Liver (tissue), 9 donors: ENCODE data around the gene ARID5B. TPM values are rescaled to one million over a fixed set of nuclear protein-coding genes. Genes with fewer than 3 reads are reported as not detected.
A peak's percentile ranks its signal among the peaks of the same experiment; 100 is the strongest.

Experiments
- DNase-seq: peaks from one replicate; pipeline ENCODE4 v3.0.0-alpha.2; 2017; ENCODE audit warnings: low spot score
- H3K27ac ChIP-seq, 2 donors: one replicate each; pipeline ENCODE4 v1.7.0; 2013; ENCODE audit warnings: inconsistent platforms in 2 of 2, low read length in 2 of 2, control low read depth in 1 of 2, low read depth in 1 of 2, mild to moderate bottlenecking in 1 of 2
- H3K27me3 ChIP-seq, 4 donors: one replicate each; pipeline versions ENCODE4 v1.6.1 to v1.7.0; 2013; ENCODE audit warnings: low read length in 3 of 4, inconsistent platforms in 1 of 4, mild to moderate bottlenecking in 1 of 4, moderate library complexity in 1 of 4; ENCODE audit not compliant: control insufficient read depth in 4 of 4, insufficient read depth in 4 of 4
- H3K36me3 ChIP-seq, 4 donors: one replicate each; pipeline versions ENCODE4 v1.6.1 to v1.7.0; 2013; ENCODE audit warnings: low read length in 3 of 4, mild to moderate bottlenecking in 3 of 4, low read depth in 1 of 4, moderate library complexity in 1 of 4; ENCODE audit not compliant: control insufficient read depth in 4 of 4, insufficient read depth in 3 of 4
- H3K4me1 ChIP-seq, 4 donors: one replicate each; pipeline versions ENCODE4 v1.6.1 to v1.7.0; 2013; ENCODE audit warnings: low read length in 3 of 4, mild to moderate bottlenecking in 3 of 4, moderate library complexity in 1 of 4; ENCODE audit not compliant: control insufficient read depth in 4 of 4, insufficient read depth in 4 of 4
- H3K4me3 ChIP-seq, 3 donors: one replicate each; pipeline versions ENCODE4 v1.6.1 to v1.7.0; 2013; ENCODE audit warnings: low read length in 3 of 3, control low read depth in 1 of 3, low read depth in 1 of 3, mild to moderate bottlenecking in 1 of 3
- H3K9ac ChIP-seq, 2 donors: one replicate each; pipeline ENCODE4 v1.7.0; 2013; ENCODE audit warnings: low read length in 2 of 2, mild to moderate bottlenecking in 2 of 2, moderate library complexity in 2 of 2, control low read depth in 1 of 2, low read depth in 1 of 2
- H3K9me3 ChIP-seq, 4 donors: one replicate each; pipeline versions ENCODE4 v1.6.1 to v1.7.0; 2013; ENCODE audit warnings: low read length in 3 of 4; ENCODE audit not compliant: control insufficient read depth in 4 of 4
- ATF3 ChIP-seq: IDR thresholded peaks from 2 replicates; pipeline ENCODE4 v1.6.1; 2016; ENCODE audit warnings: antibody characterized with exemption
- CTCF ChIP-seq: fragments of 150-350 bp; IDR thresholded peaks from 2 replicates; pipeline ENCODE4 v1.5.1; 2017; ENCODE audit warnings: improper control_type of control experiment, low read depth, low read length; ENCODE audit not compliant: missing input control
- FOXA1 ChIP-seq: IDR thresholded peaks from 2 replicates; pipeline ENCODE4 v1.6.1; 2016; ENCODE audit warnings: antibody characterized with exemption
- JUND ChIP-seq, 2 donors: IDR thresholded peaks; 2 replicates each; pipeline ENCODE4 v1.6.1; 2016; ENCODE audit warnings: antibody characterized with exemption in 2 of 2
- MAX ChIP-seq: IDR thresholded peaks from 2 replicates; pipeline ENCODE4 v1.6.1; 2016; ENCODE audit warnings: antibody characterized with exemption
- RAD21 ChIP-seq, 2 donors: IDR thresholded peaks; 2 replicates each; pipeline ENCODE4 v1.6.1; 2016; ENCODE audit warnings: antibody characterized with exemption in 2 of 2, mild to moderate bottlenecking in 2 of 2
- RXRA ChIP-seq, 2 donors: IDR thresholded peaks; 2 replicates each; pipeline ENCODE4 v1.6.1; 2017 to 2018; ENCODE audit warnings: antibody characterized with exemption in 2 of 2, mild to moderate bottlenecking in 1 of 2
- TAF1 ChIP-seq: conservative IDR thresholded peaks from 2 replicates; pipeline ENCODE4 v1.6.1; 2016; ENCODE audit warnings: antibody characterized with exemption, mild to moderate bottlenecking
- WGBS: extraction: QIAGEN DNeasy Blood & Tissue Kit; methylation state at CpG from one replicate; pipeline ENCODE4 v1.1.7; 2013; 5-methylcytosine and 5-hydroxymethylcytosine counted together
- polyA plus RNA-seq, 2 donors: library from polyadenylated mRNA; stranded (reverse) in 1 of 2; unstranded in 1 of 2; fragments of 200-250 nt in 1 of 2; fragments of >200 nt in 1 of 2; fragmentation: Nextera tagmentation in 1 of 2; extraction: Ambion mirVana in 1 of 2; gene quantifications; one replicate each; pipeline versions ENCODE4 v1.2.1 to v1.2.3, GENCODE V29; 2013 to 2015
- total RNA-seq, 2 donors: library from RNA; depleted of rRNA; stranded (reverse); fragments of >200 nt; gene quantifications; one replicate each; pipeline ENCODE4 v1.2.3, GENCODE V29; 2014
- TF ChIP-seq, protein P1 (sequence below): IDR thresholded peaks from 2 replicates; pipeline ENCODE4 v1.6.1; 2016; ENCODE audit warnings: antibody characterized with exemption
- donor health status: healthy.
- donor health status: healthy.
- donor health status: healthy.
- donor health status: healthy.
- donor health status: healthy.

Gene ARID5B
- total and polyA plus RNA-seq, 4 donors: 1.3 to 6.4 (median 5.2) TPM

DNA sequence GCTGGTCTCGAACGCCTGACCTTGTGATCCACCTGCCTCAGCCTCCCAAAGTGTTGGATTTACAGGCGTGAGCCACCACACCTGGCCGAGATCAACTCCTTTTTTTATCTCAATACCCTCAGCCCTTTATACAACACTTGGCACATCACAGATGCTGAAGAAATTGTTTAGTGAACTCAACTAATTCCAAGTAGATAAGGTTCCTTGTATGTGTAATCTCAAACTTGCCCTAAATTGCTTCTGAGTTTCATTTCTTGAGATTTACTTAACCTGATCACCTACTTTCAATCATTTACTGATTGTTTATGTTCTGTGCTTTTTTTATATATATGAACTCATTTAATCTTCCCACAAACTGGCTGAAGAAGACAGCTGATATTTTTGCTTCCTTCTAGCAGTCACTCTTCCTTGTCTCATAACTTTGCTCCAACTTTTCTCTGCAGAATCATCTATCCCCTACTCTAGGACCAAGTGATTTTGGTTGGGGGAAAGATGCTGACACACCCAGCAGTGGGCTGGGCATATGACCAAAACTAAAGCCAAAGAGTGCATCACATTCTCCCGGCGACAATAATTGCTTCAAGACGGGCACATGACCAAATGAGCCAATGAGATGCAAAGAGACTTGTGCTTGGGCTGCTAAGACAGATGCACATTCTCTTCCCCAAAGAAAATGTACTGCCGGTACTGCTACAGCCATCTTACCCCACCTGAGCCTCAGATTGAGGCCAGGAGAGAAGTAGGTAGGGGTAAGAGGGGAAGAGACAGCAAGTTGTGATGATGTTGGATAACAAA lies 40.3 kb upstream of the ARID5B start:
- no peaks in the 10 kb centered on the region for H3K9me3 ChIP-seq
- 86% methylated on average over 8 of the region's 8 CpGs for WGBS
- TF ChIP-seq JUND (IDR thresholded peaks at IDR 0.05) (no peak), ATF3 (no peak), FOXA1 (no peak), CTCF (no peak), RAD21 (IDR thresholded peaks at IDR 0.05) (no peak), TAF1 (no peak), MAX (no peak)
- TF ChIP-seq, protein P1, sequence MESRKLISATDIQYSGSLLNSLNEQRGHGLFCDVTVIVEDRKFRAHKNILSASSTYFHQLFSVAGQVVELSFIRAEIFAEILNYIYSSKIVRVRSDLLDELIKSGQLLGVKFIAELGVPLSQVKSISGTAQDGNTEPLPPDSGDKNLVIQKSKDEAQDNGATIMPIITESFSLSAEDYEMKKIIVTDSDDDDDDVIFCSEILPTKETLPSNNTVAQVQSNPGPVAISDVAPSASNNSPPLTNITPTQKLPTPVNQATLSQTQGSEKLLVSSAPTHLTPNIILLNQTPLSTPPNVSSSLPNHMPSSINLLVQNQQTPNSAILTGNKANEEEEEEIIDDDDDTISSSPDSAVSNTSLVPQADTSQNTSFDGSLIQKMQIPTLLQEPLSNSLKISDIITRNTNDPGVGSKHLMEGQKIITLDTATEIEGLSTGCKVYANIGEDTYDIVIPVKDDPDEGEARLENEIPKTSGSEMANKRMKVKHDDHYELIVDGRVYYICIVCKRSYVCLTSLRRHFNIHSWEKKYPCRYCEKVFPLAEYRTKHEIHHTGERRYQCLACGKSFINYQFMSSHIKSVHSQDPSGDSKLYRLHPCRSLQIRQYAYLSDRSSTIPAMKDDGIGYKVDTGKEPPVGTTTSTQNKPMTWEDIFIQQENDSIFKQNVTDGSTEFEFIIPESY: no peak

DNA sequence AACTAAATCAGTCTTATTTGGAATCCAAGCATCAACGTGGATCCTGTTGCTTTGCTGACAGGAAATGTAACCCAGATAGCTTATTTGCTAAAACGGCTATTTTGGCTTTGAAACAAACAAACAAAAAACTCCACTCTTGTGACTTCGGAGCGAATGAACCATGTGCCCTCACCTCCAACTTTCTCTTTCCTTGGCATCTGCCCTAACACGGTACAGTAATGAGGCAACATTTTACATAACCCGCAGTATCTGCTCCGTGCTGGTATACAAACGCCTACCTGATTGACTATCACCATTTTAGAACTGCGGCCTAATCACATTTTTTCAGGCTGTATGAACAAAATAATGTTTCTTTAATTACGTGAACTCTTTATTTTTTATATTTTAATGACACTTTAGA lies 37.5 kb upstream of the ARID5B start:
- Histone ChIP-seq H3K27ac (peak overlapping the region in 1 of 2 donors; percentile 20), H3K27me3 (no peaks in the 10 kb centered on the region), H3K4me3 (no peak overlapping the region), H3K36me3 (no peaks in the 10 kb centered on the region), H3K9me3 (no peaks in the 10 kb centered on the region), H3K9ac (no peak overlapping the region), H3K4me1 (no peaks in the 10 kb centered on the region)
- WGBS: 34% methylated on average over 10 of the region's 10 CpGs
- TF ChIP-seq MAX (peak; percentile 59), RXRA (IDR thresholded peaks at IDR 0.05) (peak in 1 of 2 donors; percentile 4)
- TF ChIP-seq, protein P1: no peak
- no peak for DNase-seq

More for the DNA sequence above, 40.3 kb upstream of the ARID5B start:
- DNase-seq: no peak
- Histone ChIP-seq H3K4me3 (no peak overlapping the region), H3K36me3 (no peaks in the 10 kb centered on the region), H3K4me1 (no peaks in the 10 kb centered on the region), H3K27me3 (no peaks in the 10 kb centered on the region), H3K9ac (no peak overlapping the region), H3K27ac (no peak overlapping the region)
